SK-N-SH treated with all-trans-retinoic acid at 6 μM for 48 hours (cell line): Measurements from ENCODE around the gene ATPAF2.

Source experiments
- ATAC-seq: fragments of 200-7000 bp; cut with Tn5 transposase; 3 replicates; pipeline ENCODE4 v1.9.1; 2020; ENCODE audit warnings: mild to moderate bottlenecking, moderate library complexity
- ARNTL ChIP-seq: fragments of 450-650 bp; formaldehyde crosslinking; IDR thresholded peaks from 2 replicates; pipeline ENCODE4 v1.5.0; 2020; ENCODE audit warnings: low read depth, mild to moderate bottlenecking, moderate library complexity, borderline replicate concordance
- BACH2 ChIP-seq: fragments of 250-450 bp; sonication (Bioruptor Pico); IDR thresholded peaks from 2 replicates; pipeline ENCODE4 v1.9.0; 2021; ENCODE audit warnings: mild to moderate bottlenecking, borderline replicate concordance
- CSDC2 ChIP-seq: fragments of 250-450 bp; sonication (Bioruptor Pico); IDR thresholded peaks from 2 replicates; pipeline ENCODE4 v1.5.0; 2020; ENCODE audit warnings: mild to moderate bottlenecking, moderate library complexity
- ISL1 ChIP-seq: fragments of 250-450 bp; sonication (Bioruptor Pico); IDR thresholded peaks from 2 replicates; pipeline ENCODE4 v2.1.2; 2022; ENCODE audit warnings: mild to moderate bottlenecking, moderate library complexity
- POU6F1 ChIP-seq: fragments of 250-450 bp; sonication (Bioruptor Pico); IDR thresholded peaks from 2 replicates; pipeline ENCODE4 v1.8.0; 2021; ENCODE audit warnings: low read depth, mild to moderate bottlenecking, moderate library complexity, borderline replicate concordance
- PPARA ChIP-seq: fragments of 250-450 bp; sonication (Bioruptor Pico); IDR thresholded peaks from 2 replicates; pipeline ENCODE4 v1.5.0; 2020; ENCODE audit warnings: mild to moderate bottlenecking, borderline replicate concordance
- RARB ChIP-seq: fragments of 250-450 bp; sonication (Bioruptor Pico); IDR thresholded peaks from 2 replicates; pipeline ENCODE4 v1.8.0; 2021; ENCODE audit warnings: mild to moderate bottlenecking, moderate library complexity
- SNAI2 ChIP-seq: fragments of 250-450 bp; sonication (Bioruptor Pico); IDR thresholded peaks from 2 replicates; pipeline ENCODE4 v1.5.0; 2020; ENCODE audit warnings: mild to moderate bottlenecking, moderate library complexity
- TCF4 ChIP-seq: fragments of 250-450 bp; sonication (Bioruptor Pico); IDR thresholded peaks from 2 replicates; pipeline ENCODE4 v1.8.0; 2021; ENCODE audit warnings: mild to moderate bottlenecking, moderate library complexity, borderline replicate concordance
- TOX ChIP-seq: fragments of 250-450 bp; sonication (Bioruptor Pico); IDR thresholded peaks from 2 replicates; pipeline ENCODE4 v1.8.0; 2021; ENCODE audit warnings: mild to moderate bottlenecking, moderate library complexity, borderline replicate concordance
- ZC3H10 ChIP-seq: fragments of 250-450 bp; sonication (Bioruptor Pico); IDR thresholded peaks from 2 replicates; pipeline ENCODE4 v1.5.1; 2021; ENCODE audit warnings: mild to moderate bottlenecking, moderate library complexity
- ZFP3 ChIP-seq: fragments of 250-450 bp; sonication (Bioruptor Pico); IDR thresholded peaks from 2 replicates; pipeline ENCODE4 v1.5.0; 2020; ENCODE audit warnings: mild to moderate bottlenecking, moderate library complexity
- ZFP30 ChIP-seq: fragments of 450-650 bp; formaldehyde crosslinking; IDR thresholded peaks from 2 replicates; pipeline ENCODE4 v1.5.0; 2022; ENCODE audit warnings: mild to moderate bottlenecking, moderate library complexity
- ZNF565 ChIP-seq: fragments of 450-650 bp; formaldehyde crosslinking; conservative IDR thresholded peaks from 2 replicates; pipeline ENCODE4 v1.5.0; 2020; ENCODE audit warnings: low read depth, mild to moderate bottlenecking, moderate library complexity
- ZNF70 ChIP-seq: fragments of 450-650 bp; formaldehyde crosslinking; IDR thresholded peaks from 2 replicates; pipeline ENCODE4 v1.5.0; 2020; ENCODE audit warnings: mild to moderate bottlenecking, moderate library complexity
- ZNF8 ChIP-seq: fragments of 450-650 bp; formaldehyde crosslinking; IDR thresholded peaks from 2 replicates; pipeline ENCODE4 v1.5.0; 2020; ENCODE audit warnings: mild to moderate bottlenecking, moderate library complexity
- TF ChIP-seq, protein P1 (sequence below): fragments of 250-450 bp; sonication (Bioruptor Pico); IDR thresholded peaks from 2 replicates; pipeline ENCODE4 v1.8.0; 2020; ENCODE audit warnings: mild to moderate bottlenecking, moderate library complexity, borderline replicate concordance
- TF ChIP-seq, protein P2 (sequence below): fragments of 250-450 bp; sonication (Bioruptor Pico); IDR thresholded peaks from 2 replicates; pipeline ENCODE4 v1.5.1; 2021; ENCODE audit warnings: mild to moderate bottlenecking, moderate library complexity
- TF ChIP-seq, protein P3 (sequence below): fragments of 250-450 bp; sonication (Bioruptor Pico); IDR thresholded peaks from 2 replicates; pipeline ENCODE4 v1.5.0; 2020; ENCODE audit warnings: mild to moderate bottlenecking, moderate library complexity
- TF ChIP-seq, protein P4 (sequence below): fragments of 250-450 bp; sonication (Bioruptor Pico); IDR thresholded peaks from 2 replicates; pipeline ENCODE4 v1.5.1; 2020; ENCODE audit warnings: low read depth, mild to moderate bottlenecking, moderate library complexity

ATPAF2 gene

DNA sequence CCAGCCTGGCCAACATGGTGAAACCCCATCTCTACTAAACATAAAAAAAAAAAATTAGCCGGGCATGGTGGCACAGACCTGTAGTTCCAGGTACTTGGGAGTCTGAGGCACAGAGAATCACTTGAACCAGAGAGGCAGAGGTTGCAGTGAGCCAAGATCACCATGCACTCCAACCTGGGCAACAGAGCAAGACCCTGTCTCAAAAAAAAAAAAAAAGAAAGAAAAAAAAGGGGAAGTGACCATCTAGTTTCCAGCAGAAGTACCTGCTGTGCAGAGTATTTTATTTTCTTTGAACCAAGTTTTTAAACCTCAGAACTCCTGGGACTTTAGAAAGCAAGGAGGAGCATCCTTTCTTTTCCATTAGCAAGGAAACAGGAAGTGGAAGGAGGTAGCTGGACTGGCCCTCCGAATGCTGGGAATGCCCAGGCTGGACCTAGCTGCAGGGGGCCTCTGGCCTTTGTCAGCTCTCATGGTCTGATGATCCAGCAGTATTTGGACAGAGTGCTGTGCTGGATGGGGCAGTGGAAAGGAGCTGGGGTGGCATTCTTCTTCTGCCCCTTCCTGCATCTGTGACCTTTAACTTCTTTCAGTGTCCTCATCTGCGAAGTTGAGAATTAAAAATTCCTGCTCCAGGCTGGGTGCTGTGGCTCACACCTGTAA is 6.9 kb upstream of the ATPAF2 start:
- no peak for ATAC-seq
- no peak for TF ChIP-seq ARNTL (CRISPR knock-in tag)
- no peak for TF ChIP-seq PPARA (CRISPR knock-in tag)
- TF ChIP-seq CSDC2, result no peak
- TF ChIP-seq POU6F1 (CRISPR knock-in tag), result no peak
- no peak for TF ChIP-seq BACH2
- no peak for TF ChIP-seq ZNF8
- TF ChIP-seq, protein P1, sequence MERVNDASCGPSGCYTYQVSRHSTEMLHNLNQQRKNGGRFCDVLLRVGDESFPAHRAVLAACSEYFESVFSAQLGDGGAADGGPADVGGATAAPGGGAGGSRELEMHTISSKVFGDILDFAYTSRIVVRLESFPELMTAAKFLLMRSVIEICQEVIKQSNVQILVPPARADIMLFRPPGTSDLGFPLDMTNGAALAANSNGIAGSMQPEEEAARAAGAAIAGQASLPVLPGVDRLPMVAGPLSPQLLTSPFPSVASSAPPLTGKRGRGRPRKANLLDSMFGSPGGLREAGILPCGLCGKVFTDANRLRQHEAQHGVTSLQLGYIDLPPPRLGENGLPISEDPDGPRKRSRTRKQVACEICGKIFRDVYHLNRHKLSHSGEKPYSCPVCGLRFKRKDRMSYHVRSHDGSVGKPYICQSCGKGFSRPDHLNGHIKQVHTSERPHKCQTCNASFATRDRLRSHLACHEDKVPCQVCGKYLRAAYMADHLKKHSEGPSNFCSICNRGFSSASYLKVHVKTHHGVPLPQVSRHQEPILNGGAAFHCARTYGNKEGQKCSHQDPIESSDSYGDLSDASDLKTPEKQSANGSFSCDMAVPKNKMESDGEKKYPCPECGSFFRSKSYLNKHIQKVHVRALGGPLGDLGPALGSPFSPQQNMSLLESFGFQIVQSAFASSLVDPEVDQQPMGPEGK (CRISPR knock-in tag), result no peak
- TF ChIP-seq, protein P2, sequence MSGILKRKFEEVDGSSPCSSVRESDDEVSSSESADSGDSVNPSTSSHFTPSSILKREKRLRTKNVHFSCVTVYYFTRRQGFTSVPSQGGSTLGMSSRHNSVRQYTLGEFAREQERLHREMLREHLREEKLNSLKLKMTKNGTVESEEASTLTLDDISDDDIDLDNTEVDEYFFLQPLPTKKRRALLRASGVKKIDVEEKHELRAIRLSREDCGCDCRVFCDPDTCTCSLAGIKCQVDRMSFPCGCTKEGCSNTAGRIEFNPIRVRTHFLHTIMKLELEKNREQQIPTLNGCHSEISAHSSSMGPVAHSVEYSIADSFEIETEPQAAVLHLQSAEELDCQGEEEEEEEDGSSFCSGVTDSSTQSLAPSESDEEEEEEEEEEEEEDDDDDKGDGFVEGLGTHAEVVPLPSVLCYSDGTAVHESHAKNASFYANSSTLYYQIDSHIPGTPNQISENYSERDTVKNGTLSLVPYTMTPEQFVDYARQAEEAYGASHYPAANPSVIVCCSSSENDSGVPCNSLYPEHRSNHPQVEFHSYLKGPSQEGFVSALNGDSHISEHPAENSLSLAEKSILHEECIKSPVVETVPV (CRISPR knock-in tag), result no peak
- no peak for TF ChIP-seq TCF4 (CRISPR knock-in tag)
- no peak for TF ChIP-seq TOX
- TF ChIP-seq, protein P3, sequence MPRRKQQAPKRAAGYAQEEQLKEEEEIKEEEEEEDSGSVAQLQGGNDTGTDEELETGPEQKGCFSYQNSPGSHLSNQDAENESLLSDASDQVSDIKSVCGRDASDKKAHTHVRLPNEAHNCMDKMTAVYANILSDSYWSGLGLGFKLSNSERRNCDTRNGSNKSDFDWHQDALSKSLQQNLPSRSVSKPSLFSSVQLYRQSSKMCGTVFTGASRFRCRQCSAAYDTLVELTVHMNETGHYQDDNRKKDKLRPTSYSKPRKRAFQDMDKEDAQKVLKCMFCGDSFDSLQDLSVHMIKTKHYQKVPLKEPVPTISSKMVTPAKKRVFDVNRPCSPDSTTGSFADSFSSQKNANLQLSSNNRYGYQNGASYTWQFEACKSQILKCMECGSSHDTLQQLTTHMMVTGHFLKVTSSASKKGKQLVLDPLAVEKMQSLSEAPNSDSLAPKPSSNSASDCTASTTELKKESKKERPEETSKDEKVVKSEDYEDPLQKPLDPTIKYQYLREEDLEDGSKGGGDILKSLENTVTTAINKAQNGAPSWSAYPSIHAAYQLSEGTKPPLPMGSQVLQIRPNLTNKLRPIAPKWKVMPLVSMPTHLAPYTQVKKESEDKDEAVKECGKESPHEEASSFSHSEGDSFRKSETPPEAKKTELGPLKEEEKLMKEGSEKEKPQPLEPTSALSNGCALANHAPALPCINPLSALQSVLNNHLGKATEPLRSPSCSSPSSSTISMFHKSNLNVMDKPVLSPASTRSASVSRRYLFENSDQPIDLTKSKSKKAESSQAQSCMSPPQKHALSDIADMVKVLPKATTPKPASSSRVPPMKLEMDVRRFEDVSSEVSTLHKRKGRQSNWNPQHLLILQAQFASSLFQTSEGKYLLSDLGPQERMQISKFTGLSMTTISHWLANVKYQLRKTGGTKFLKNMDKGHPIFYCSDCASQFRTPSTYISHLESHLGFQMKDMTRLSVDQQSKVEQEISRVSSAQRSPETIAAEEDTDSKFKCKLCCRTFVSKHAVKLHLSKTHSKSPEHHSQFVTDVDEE, result no peak

DNA sequence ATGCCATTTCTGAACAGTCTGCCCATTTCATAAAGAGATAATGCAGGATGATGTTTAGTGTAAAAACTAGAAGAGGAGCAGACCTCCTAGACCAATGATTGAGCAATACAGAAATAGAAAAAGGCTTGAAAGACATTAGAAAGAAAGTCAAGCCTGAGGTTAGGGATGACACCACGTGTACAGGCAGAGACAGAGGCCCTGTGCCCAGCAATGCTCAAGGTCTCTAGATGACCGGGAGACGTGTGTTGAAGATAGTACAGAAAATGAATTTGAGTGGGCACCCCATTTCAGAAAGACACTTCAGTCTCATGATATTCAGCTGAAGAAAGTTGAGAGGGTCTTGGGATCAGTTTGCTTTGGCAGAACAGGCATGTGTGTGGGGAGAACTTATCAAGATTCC is 5.6 kb upstream of the ATPAF2 start:
- no peak for ATAC-seq
- no peak for TF ChIP-seq ZNF8
- TF ChIP-seq PPARA (CRISPR knock-in tag), result no peak
- TF ChIP-seq BACH2, result no peak
- TF ChIP-seq ZNF70 (CRISPR knock-in tag), result no peak
- no peak for TF ChIP-seq ZC3H10
- no peak for TF ChIP-seq SNAI2
- TF ChIP-seq RARB (CRISPR knock-in tag), result no peak
- TF ChIP-seq ZFP3, result no peak
- TF ChIP-seq, protein P2 (CRISPR knock-in tag), result no peak
- TF ChIP-seq, protein P1 (CRISPR knock-in tag), result no peak
- TF ChIP-seq ZFP30, result no peak

GRCh38 chr17:18043491-18043890 is 4.5 kb upstream of the ATPAF2 start:
- ATAC-seq, result no peak
- TF ChIP-seq, protein P2 (CRISPR knock-in tag), result no peak
- TF ChIP-seq ZNF565, result no peak
- TF ChIP-seq CSDC2, result no peak
- TF ChIP-seq ISL1 (CRISPR knock-in tag), result peak; percentile 60
- TF ChIP-seq, protein P4, sequence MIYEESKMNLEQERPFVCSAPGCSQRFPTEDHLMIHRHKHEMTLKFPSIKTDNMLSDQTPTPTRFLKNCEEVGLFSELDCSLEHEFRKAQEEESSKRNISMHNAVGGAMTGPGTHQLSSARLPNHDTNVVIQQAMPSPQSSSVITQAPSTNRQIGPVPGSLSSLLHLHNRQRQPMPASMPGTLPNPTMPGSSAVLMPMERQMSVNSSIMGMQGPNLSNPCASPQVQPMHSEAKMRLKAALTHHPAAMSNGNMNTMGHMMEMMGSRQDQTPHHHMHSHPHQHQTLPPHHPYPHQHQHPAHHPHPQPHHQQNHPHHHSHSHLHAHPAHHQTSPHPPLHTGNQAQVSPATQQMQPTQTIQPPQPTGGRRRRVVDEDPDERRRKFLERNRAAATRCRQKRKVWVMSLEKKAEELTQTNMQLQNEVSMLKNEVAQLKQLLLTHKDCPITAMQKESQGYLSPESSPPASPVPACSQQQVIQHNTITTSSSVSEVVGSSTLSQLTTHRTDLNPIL (CRISPR knock-in tag), result no peak
- TF ChIP-seq, protein P3, result no peak
- TF ChIP-seq PPARA (CRISPR knock-in tag), result no peak
- TF ChIP-seq BACH2, result no peak
